ENCODE measurements around the gene AXL.
"Not testable (repeated sequence)": the region's sequence is repeated elsewhere in the genome, so short reads cannot be mapped to it uniquely, and the experiment has no call there.

AXL gene

DNA sequence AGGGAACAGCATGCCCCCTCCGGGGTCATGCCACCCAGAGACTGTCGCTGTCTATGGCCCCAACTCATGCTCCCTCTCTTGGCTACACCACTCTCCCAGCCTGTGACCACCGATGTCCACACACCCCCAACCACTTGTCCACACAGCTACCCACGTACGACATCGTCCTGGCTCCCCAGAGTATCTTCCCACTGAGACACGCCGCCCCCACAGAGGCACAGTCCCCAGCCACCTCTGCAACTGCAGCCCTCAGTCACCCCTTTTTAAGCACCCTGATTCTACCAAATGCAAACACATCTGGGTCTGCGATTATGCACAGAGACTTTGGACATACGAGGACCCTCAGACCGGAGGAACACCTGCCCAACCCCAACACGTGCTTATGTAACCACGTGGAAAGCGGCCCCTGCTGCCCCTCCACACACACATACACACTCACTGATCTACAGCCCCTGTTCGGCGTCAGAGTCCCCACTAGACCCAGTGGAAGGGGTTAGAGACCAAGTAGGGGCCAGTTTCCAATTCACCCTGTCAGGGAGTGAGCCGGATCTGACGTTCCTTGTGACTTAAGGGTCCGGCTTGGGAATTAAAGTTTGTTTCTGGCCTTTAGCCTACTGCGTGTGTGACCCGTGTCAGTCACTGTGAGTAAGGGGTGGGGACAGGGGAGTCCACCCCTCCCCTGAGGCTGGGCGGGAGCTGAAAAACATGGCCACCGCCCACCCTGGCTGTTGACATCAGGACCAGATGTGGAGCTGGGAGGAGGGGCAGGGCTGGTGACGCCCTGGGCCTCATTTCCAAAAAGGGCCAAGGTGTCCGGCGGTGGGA is 11.9 kb upstream of the AXL start:
- no peak for DNase-seq

GRCh38 chr19:41214161-41214560 is 4.9 kb upstream of the AXL start:
- no peak for DNase-seq

GRCh38 chr19:41217741-41218140 is 1.3 kb upstream of the AXL start:
- DNase-seq, result no peak

DNA sequence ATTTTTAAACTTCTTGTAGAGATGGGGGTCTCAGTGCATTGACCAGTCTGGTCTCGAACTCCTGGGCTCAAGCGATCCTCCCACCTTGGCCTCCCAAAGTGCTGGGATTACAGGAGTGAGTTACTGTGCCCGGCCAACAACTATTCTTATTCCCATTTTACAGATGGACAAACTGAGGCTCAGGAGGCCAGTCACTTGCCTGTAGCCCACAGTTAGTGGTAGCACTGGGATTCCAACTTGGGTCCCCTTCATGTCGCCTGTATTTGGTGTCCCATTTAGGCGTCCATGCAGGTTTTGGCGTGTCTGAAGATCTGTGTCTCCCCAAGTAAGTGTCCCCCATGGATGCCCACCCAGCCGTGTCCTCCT is 791 bp upstream of the AXL start:
- no peak for DNase-seq

DNA sequence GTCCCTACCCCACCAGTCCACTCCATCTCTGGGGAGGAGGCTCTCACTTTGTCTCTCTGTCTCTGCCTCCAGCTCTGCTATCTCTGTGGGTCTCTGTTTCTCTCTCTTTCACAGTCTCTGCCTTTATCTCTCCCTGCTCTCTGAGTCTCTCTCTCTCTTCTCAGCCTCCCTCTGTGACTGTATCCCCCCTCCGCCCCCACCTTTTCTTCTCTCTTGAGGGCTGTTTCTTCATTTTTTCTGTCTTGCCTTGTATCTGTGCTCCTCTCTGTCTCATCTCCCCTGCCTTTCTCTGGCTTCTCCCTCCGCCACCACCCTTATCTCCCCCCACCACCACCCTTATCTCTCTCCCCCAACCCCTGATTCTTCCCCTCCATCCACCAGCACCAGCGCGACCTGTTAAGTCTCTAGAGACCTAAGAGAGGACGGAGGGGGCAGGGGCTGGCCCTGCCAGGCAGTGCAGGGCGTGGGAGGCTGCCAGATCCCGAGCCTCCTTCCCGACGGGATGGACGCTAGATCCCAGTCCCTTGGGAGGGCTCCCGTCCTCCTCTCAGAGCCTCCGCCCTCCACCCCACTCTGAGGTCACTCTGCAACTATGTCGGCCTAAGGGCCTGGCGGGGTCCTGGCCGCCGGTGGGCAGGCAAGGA is 1.0 kb downstream of the AXL start:
- DNase-seq, result no peak

DNA sequence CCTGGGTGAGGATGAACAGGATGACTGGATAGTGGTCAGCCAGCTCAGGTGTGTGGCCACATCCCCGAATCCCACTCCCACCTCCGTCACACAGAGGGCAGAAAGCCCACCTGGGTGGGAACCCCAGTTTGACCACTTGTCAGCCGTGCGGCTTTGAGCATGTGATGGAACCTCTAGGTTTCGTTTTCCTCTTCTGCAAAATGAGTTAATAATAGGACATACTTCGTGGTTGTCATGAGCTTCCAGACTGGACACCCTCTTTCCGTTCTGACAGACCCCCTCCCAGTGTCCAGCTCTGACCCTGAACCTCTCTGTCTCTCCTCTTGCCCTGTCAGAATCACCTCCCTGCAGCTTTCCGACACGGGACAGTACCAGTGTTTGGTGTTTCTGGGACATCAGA is 1.8 kb downstream of the AXL start:
- no peak for DNase-seq

DNA sequence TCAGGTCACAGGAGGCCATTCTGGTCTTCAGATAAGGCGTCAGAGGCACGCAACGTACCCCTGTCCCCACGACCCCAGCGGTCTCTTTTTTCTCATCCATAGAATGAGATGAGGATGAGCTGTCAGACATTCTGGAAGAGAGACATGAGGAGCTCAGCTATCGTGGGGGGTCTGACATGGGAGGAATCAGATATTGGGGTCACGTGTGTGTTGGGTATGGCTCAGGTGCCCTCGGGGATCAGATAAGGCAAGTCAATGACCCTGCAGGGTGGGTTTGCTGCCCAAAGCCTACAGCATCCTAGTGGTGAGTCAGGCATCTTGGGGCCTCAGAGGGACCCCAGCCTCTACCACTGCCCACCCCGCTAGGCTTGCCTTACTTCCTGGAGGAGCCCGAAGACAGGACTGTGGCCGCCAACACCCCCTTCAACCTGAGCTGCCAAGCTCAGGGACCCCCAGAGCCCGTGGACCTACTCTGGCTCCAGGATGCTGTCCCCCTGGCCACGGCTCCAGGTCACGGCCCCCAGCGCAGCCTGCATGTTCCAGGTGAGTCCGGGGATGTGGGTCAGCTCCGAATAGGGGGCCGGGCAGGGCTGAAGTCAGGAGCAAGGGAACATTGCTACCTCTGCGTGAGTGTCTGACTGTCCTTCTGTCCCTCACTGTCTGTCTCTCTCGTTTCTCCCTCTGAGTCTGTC is 2.6 kb downstream of the AXL start:
- DNase-seq, result no peak

DNA sequence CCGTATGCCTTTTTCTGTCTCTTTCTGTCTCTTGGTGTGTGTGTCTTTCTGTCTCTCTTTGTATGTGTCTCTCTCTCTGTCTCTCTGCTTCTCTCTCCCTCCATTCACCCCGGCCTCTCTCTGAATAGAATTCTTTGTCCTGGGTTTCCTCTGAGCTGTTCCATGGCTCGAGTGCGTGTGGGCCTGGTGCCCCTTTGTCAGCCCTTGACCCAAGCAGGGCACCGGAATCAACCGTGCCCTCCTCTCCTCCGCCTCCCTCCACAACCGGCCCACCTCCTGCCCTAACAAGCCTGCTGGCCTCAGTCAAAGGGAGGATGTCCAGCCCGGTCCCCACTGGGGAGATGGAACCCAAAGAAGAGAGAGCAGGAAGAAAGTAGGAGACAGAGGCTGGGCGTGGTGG is 3.2 kb downstream of the AXL start:
- DNase-seq, result no peak

- no peak for DNase-seq
Measured at GRCh38 chr19:41223431-41224234, 4.6 kb downstream of the AXL start.

DNA sequence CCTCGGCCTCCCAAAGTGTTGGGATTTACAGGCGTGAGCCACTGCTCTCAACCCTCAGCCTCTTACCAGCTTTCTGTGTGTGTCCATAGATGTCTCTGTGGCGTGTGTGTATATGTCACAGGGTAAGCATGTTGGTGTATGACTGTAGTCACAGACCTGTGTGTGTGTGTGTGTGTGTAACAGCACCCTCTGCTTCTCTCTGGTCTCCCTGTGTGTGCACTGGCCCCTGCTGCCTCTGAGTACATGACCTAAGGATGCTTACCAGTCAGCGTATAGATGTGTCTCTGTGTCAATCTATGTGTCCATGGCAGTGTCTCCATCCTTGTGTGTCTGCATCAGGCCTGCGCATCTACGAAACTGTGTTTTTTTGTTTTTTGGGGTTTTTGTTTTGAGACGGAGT is 5.6 kb downstream of the AXL start:
- DNase-seq, result no peak

- peak; percentile 73 for DNase-seq
Measured at GRCh38 chr19:41225238-41226052, 6.4 kb downstream of the AXL start.

- DNase-seq, result peak; percentile 75
Measured at GRCh38 chr19:41226053-41226873, 7.2 kb downstream of the AXL start.

DNA sequence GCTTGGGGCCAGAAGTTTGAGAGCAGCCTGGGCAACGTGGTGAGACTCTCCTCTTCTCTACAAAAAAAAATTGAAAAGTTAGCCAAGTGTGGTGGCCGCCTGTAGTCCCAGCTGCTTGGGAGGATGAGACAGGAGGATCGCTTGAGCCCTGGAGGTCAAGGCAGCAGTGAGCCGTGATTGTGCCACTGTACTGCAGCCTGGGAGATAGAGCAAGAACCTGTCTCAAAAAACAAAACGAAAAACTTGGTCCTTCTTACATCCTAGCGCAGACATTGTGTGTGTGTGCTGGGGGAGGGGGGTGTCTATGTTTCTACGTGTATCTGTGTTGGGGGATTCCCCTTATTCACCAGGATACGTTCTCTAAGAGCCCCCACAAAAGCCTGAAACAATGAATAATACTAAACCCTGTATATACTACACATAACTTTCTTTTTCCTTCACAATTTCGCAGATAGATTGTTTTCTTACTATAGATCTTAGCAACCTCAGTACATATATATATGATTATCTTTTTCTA is 7.9 kb downstream of the AXL start:
- no peak for DNase-seq

DNA sequence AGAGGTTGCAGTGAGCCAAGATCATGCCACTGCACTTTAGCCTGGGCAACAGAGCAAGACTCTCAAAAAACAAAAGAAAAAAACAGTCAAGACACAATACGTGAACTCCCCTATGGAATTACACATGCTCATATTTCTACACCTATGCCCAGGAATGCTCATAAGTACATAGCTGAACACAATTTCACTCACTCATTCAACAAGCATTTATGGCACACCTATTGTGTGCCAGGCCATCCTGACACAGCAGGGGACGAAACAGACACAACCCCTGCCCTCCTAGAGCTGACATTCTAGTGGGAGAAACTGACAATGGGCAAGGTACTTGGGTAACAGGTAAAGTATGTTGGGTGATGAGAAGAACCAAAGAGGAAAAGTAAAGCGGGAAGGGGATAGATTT is 9.5 kb downstream of the AXL start:
- no peak for DNase-seq

DNA sequence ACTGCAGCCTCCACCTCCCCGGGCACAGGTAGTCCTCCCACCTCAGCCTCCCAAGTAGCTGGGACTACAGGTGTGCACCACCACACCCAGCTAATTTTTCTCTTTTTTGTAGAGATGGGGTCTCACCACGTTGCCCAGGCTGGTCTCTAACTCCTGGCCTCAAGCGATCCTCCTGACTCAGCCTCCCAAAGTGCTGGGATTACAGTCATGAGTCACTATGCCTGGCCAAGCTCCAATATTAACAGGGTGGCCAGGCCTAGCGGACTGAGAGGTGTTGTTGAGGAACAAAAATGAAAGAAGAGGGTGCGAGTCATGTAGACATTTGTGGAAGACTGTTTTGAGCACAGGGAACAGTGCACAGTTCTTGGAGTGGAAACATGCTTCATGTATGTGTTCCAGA is 10.3 kb downstream of the AXL start:
- not testable (repeated sequence) for DNase-seq

DNA sequence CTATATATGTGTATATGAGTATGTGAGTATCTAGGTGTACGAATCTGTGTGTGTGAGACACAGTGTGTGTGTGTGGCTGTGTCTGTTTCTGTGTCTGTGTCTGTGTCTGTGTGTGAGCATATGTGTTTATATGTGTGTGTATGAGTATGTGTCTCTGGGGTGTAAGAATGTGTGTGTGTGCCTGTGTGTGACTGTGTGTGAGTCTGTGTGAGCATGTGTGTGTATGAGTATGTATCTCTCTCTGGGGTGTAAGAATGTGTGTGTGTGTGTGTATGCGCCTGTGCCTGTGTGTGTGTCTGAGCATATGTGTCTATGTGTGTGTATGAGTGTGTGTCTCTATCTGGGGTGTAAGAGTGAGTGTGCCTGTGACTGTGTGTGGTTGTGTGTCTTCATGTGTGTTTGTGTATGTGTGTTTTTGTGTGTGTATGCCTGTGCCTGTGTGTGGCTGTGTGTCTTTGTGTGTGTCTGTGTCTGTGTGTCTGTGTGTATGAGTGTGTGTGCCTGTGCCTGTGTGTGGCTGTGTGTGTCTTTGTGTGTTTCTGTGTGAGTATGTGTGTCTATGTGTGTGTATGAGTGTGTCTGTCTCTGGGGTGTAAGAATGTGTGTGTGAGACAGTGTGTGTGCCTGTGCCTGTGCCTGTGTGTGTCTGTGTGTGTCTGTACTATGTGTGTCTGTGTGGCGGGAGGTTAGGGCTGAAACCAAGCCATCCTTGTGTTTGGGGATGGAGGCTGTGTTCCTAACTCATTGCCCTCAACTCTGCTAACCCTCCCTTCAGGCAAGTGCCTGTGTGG is 11.2 kb downstream of the AXL start:
- DNase-seq, result no peak

GRCh38 chr19:41232686-41233085 is 13.7 kb downstream of the AXL start:
- DNase-seq, result no peak

- no peak for DNase-seq
Measured at GRCh38 chr19:41233748-41234240, 14.8 kb downstream of the AXL start.

DNA sequence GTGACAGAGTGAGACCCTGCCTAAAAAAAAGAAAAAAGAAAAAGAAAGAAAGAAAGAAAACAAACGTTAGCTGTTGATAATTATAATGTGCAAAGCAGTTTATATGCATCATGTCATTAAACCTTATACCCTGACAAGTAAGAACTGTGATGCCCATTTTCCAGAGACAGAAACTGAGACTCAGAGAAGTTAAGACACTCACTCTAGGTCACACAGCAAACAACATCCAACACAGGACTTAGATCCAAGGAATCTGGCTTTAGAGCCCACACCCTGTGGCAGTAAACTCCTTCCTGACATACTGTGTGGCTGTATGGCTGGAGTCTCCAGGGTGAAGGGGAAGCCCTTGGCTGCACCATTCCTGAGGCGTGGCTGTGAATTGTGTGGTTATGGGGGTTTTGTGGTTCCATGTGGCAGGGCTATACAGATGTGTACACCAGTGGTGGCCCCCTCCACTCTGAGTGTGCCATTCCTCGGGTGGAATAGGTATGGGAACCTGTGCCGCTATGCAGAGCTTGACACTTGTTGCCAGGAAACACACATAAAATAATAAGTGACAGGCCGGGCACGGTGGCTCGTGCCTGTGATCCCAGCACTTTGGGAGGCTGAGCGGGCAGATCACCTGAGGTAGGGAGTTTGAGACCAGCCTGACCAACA is 15.6 kb downstream of the AXL start:
- no peak for DNase-seq

DNA sequence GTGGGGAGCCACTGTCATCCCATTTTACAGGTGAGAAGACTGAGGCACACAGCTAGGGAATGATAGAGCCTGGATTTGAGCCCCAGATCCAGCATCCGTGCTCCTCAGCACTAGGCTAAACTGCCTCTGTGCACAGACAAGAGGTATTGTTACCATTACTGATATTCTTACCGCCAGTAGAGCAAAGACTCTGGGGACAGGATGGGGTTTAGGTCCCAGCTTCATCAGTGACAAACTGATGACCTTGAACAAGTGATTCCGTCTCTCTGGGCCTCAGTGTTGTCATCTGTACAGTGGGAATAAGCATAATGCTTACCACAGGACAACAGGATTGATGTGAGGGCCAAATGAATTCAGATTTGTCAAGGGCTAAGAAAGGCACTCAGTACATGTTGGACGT is 16.5 kb downstream of the AXL start:
- DNase-seq, result no peak
